ENCODE results near the gene MVB12B.
A peak's percentile ranks its signal among the peaks of the same experiment; 100 is the strongest.
"Not testable (repeated sequence)": the region's sequence is repeated elsewhere in the genome, so short reads cannot be mapped to it uniquely, and the experiment has no call there.

The MVB12B gene, protein sequence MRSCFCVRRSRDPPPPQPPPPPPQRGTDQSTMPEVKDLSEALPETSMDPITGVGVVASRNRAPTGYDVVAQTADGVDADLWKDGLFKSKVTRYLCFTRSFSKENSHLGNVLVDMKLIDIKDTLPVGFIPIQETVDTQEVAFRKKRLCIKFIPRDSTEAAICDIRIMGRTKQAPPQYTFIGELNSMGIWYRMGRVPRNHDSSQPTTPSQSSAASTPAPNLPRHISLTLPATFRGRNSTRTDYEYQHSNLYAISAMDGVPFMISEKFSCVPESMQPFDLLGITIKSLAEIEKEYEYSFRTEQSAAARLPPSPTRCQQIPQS

DNA sequence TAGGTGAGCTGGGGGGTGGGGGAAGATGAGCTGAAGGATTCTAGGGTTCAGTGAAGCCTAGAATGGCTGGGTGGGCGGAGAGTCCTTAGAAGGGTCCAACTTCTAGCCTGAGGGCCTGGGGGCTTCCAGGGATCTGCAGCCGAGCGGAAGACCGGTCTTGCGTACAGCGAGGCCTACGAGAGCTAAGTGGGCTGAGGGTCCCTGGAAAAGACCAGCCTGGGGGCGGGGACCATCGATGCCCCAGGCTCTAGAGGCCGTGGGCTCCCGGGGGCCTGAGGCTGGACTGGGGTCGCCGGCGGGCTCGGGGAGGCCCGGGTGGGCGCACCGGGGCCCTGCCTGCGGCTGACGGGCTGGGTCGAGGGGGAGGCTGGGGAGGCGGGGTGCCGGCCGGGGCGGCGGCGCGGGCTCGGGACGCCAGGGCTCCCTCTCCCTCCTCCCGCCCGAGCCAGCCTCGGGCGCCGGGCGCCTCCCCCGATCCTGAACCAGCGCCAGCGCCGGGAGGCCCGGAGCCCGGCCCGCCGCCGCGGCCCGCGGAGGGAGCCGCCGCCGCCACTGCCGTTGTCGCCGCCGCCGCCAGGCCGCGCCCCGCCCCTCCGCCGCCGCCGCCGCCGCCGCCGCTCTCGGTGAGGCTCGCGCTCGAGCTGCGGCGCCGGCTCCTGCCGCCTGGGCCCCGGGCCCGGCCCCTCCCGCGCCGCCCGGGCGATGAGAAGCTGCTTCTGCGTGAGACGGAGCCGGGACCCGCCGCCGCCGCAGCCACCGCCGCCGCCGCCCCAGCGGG is at the start of gene MVB12B:
Gene MVB12B (plus strand): TSS at position 602 of the 778 bp plus-strand sequence. CDS start 101 bp downstream, at position 703.
- DNase-seq (ENCODE audit: low read depth in 2 of 2) = peak in 1 of 2 donors; percentile 26

DNA sequence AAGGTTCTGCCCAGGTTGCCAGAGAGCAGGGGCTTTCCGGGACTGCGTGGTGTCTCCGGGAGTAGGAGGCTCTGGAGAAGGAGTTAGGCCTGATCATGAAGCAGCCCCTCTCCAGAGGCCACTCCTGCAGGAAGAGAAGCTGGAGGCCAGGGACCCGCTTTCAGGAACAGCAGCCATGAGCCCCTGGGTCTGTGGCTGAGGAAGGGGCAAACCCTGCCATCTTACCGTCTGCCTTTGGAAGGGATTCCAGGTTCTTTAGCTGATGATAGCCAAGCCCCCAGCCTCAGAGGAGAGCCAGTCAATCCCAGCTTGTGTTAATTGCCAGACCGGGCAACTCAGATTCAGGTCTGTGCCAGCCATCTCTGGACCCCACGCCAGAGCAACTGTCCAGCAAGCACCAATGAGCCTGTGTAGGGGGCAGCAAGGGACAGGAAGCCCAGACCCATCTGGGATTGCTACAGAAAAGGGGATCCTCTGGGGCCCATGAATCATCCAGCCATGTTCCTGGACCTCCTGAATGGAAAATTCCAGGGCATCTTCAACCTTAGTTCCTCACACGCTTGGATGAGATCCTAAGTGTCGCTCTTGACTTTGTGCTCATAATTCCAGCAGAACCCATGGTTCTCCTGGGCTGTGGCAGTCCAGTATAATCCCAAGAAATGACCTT is 42.7 kb upstream of the MVB12B start:
- DNase-seq (ENCODE audit: low read depth in 2 of 2) = no peak

DNA sequence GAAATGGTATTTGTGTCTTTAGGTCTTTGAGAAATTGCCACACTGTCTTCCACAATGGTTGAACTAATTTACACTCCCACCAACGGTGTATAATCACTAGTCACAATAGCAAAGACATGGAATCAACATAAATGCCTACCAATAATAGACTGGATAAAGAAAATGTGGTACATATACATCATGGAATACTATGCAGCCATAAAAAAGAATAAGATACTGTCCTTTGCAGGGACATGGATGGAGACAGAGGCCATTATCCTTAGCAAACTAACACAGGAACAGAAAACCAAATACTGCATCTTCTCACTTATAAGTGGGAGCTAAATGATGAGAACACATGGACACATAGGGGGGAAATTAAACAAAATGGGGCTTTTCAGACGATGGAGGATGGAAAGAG is 41.0 kb upstream of the MVB12B start:
- not testable (repeated sequence) for DNase-seq (ENCODE audit: low read depth in 2 of 2)

DNA sequence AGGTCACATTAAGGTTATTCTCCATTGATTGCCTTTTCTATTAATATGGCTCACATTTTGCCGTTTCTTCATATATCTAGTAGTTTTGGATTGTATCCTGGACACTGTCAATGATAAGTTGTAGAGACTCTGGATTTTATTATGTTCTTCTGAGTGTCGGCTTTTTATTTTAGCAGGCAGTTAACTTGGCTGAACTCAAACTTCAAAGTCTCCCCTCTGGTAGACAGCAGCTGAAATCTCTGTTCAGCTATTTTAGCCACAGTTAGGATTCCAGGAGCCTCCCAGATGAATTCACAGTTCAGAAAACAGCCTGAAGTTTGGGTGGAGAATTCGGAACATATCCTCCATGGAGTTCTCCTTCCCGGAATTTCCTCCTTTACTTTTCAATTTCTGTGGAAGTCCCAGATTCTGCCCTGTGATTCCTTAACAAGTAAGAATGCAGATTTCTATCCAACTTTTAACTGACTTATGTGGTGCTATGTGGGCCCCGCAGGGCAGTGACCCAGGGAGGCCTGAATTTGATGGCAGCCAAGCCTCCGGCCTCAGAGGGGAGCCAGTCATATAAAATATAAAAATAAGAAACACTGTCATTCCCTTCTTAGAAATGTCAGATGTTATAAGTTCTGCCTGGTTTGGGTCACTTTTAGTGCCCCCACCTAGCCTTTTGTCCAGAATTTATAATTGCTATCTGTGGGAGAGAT is 39.3 kb upstream of the MVB12B start:
- no peak for DNase-seq (ENCODE audit: low read depth in 2 of 2)

DNA sequence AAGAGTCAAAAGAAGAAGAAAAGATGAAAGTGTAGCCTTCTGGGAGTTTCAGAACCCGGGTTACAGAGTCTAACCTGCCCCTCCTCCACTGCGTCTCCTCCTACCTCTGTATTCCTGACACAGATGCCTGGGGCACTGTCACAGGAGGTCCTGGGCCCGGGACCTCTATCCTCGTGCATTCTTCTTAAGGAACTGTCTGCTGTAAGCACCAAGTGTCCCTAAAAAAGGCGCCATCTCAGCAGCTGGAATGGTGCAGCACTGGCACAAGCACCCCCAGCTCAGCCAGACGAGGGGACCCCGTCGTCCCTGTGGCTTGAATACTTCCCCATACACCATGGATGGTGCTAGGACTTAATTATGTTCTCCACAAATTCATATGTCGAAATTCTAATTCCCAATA is 35.8 kb upstream of the MVB12B start:
- no peak for DNase-seq (ENCODE audit: low read depth in 2 of 2)

DNA sequence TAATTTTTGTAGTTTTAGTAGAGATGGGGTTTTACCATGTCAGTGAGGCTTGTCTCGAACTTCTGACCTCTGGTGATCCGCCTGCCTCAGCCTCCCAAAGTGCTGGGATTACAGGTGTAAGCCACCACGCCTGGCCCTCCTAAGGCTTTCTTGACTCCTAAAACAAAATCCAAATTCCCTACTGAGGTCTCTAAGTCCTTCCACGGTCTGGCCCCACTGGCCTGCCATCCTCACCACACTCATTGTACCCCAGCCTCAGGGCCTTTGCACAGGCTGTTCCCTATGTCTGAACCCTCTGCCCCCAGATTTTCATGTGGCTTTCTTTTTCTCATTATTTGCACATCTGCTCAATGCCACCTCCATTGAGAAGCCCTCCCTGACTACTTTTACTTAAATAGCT is 34.7 kb upstream of the MVB12B start:
- DNase-seq (ENCODE audit: low read depth in 2 of 2) = no peak

DNA sequence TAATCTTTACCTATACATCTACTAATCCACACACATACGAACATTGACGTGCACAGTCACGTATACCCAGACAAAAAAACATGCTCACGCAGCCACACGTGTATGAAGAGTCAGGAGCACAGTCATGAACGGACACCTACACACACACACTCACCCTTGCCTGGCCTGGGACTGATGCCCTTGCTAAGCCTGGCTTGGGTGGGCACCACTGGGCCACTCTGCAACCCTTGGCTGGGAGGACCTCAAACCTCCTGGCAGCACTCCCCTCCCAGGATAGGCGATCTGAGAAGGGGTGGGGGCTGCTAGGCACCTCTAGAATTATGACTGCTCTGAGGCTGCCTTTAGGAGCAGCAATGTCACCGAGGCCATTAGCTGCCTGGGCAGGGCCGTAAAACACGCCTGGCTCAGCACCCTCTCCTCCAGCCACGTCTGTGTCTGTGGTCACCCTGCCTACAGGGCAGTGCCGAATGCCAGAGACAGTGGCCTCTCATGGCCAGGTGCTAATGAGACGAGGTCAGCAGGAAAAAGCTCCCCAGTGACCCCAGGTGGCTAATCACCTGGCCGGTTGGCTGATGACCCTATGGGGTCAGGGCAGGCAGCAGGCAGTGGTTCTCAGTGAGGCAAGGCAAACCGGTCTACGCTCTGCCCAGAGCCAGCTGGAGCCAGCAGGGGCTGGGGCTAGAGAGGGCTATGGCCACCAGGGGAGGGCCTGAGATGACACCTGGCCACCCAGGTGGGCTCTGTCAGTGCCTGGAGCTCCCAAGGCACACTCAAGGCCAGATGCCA is 33.7 kb upstream of the MVB12B start:
- no peak for DNase-seq (ENCODE audit: low read depth in 2 of 2)

DNA sequence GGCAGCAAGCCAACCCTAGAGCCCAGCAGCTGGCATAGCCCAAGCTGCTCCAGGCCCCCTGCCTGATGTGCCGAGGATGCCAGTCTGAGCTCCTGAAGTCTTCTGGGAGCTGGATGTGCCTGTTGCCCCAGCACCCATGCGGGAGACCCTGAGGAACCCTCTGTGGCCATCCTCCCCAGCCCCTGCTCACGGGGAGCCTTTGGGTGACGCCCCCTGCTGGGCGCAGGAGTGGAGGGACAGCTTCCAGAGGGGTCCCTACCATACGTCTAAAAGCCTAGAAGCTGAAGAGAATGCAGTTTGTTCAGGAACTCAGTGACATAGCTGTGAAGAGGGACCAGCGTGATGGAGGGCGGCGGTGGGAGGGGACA is 33.1 kb upstream of the MVB12B start:
- no peak for DNase-seq (ENCODE audit: low read depth in 2 of 2)

DNA sequence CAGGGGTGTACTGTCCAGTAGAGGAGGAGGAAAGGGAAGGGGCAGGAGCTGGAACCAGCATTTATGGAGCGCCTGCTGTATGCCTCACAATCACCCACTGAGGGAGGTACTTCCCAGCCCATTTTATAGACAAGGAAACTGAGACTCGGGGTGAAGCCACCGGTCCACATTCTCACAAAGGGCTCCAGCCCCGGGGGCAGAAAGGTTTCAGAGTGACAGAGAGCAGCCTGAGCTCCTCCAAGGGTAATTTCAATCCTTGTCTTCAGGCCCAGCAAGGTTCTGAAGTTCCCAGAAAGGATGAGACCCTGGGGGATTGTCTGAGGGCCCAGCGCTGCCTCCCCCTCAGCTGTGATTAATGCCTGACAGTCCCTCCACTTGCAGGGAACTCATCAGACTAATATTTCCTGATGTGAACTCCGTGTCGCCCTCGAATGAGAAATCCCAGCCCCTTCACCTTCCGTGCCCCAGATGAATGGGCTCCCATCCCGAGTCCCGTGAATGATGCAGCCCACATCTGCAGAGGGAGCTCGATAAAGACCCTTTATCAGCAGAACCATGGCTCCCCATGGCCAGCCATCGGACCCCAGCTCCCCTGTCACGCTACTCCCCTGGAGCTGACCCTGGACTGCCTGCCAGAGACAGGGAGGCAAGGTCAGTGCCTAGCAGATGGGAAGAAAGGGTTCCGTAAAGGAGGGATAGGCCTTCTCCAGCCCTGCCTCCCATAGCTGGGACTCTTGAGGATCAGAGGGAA is 32.1 kb upstream of the MVB12B start:
- no peak for DNase-seq (ENCODE audit: low read depth in 2 of 2)

DNA sequence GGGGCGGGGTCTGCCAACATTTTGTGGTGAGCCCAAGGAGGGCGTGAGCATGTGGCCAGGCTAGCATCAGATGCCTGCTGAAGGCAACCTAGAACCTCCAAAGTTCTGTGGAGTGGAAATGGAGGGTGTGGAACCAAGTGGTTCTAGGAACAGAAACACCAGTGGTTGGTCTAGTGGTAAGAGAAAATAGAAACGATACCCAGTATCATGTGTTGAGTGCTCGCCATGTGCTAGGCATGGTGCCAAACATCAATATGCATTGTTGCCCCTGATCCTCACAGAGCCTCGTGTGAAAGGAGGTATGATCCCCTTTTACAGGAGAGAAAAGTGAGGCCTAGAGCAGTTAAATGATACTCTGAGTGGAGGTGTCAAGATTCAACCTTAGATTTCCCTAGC is 31.5 kb upstream of the MVB12B start:
- DNase-seq (ENCODE audit: low read depth in 2 of 2) = no peak

DNA sequence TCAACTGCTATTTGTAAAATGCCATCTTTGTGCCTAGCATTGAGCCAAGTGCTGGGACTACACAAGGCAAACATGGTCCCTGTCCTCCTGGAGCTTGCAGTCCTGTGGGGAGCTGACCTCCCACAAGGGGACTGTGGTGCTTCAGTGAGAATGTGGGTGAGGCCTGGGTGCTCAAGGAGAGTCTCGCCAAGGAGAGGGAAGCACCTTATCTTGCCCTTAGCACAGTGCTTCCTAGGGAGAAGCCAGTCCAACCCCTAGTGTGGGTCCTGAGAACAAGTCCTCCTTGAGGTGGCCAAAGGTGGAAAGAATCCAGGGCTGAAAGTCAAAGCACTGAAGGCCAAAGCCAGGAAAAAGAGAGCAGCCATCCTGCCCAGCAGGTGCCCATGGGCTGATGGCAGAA is 31.1 kb upstream of the MVB12B start:
- no peak for DNase-seq (ENCODE audit: low read depth in 2 of 2)

DNA sequence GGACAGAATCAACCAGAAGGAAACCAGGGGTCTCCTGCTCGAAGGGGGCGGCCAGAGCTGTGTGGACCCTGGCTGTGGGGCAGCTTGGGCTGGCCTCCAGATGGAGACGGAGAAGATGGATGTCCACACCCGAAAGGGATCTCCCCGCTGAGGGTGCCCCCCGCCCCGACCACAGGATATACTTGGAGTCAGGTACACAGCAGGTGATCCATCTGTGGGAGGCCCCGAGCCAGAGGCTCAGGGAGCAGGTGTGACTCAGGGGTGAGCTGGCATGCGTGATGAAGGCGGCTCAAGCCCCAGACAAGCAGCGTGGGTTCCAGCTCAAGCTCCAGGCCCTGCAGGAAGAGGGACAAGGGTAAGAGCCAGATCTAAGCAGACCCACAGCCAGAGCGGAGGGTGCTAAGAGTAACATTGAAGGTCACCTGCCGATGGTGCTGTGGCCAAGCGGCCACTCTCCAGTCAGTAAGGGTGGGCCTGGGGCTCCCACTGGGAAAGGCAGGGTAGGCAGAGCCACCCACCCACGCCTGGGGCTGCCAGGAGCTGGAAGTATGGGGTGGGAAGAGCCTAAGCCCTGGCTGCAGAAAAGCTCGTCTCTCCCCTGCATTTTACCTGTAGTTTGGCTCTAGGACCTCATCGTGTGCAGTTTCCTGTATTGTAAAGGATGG is 30.6 kb upstream of the MVB12B start:
- no peak for DNase-seq (ENCODE audit: low read depth in 2 of 2)

DNA sequence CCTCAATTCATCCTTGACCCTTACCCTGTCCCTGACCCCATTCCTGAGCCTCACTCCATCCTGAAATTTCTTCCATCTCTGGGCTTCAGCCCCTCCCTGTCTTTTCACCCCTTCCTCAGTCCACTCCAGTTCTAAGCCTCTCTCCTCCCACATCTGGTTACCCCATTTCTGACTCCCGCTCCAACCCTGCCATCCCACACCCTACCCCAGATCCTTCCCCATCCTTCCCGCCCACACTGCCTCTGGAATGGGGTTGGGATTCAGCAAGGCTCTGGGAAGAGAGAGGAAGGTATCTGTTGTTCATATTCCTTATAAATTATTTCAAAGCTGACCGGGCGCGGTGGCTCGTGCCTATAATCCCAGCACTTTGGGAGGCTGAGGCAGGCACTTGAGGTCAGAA is 29.9 kb upstream of the MVB12B start:
- no peak for DNase-seq (ENCODE audit: low read depth in 2 of 2)

DNA sequence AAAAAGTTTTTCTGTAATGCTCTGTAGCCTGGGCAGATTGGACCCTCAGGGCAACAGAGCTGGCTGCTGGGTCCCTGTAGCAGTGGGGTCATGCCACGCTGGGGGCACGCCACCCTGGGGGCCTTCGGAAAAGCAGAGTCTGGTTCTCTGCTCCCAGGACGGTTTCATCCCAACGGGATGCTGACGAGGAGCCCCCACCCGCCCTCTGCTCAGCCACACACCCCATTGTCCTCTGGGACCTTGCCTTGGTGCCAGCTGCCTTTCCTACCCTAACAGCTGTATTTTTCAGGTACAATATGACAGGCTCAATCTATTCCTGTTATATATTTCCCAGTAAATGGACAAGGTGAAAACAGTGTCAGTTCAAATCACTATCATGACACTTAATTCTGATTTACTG is 29.0 kb upstream of the MVB12B start:
- DNase-seq (ENCODE audit: low read depth in 2 of 2) = no peak

DNA sequence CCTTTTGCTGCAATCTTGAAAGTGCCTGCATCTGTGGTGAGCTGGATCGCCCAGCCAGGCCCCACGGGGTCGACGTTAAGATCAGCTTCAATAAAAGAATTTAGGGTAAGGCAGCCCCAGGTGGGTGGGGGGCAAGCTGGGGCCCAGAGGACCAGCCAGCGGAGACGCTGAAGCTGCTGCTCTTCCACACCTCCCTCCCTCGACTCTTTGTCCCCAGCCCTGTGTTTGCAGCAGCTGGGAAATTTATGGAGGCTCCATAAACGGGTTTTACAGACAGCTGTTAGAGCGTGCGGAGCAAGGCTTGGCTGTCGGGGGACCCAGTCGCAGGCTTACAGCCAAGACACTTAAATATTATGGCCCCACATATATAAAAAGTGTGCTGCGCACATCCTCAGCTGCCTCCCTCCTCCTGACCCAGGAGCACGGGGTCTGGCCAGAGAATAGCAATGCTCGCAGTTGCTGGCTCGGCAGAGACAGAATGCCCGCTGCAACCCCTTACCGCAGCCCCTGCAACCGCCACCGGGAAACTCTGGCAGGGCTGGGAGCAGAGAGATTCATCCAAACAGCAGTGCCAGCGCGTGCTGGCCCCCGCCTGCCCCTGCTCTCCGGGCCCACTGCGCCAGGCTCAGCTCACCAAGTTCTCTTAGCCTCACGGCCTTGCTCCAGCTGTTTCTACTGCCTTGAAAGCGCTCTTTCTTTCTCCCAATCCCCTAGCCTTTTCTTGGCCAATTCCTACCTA is 28.4 kb upstream of the MVB12B start:
- no peak for DNase-seq (ENCODE audit: low read depth in 2 of 2)

DNA sequence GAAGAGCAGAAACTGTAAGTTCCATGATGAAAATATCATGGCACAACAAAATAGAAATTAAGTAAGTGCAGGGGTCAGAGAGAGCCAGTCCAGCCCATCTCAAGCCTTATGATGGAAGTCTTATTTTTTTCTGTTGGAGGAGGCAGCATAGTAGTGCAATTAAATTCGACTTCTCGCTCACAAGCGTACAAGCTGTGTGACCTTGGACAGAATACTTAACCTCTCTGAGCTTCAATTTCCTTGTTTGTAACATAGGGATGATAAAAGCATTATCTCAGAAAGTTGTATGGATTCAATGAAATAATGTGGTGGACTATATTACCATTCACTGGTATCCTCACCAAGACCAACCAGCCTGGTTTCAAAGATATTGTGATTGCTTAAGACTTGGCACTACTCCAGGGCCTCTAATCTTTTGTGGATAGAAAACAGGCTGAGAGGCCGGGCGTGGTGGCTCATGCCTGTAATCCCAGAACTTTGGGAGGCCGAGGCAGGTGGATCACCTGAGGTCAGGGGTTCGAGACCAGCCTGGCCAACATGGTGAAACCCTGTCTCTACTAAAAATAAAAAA is 26.8 kb upstream of the MVB12B start:
- no peak for DNase-seq (ENCODE audit: low read depth in 2 of 2)

DNA sequence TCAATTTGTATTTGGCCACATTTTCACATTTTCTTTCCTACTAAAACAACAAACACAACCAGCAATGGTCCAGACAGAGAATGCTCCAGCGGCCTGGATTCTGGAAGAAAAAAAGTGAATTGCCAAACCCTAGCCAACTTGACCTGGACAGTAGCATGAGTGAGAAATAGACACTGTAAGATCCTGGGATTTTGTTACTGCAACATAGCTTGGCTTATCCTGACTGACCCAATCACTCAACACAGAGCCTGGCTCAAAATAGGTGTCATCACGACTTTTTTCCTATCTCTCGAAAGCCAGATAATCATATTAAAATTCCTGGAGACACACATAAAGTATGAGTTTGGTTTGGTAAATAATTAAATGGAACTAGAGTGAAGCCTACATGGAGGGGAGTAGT is 25.4 kb upstream of the MVB12B start:
- no peak for DNase-seq (ENCODE audit: low read depth in 2 of 2)

DNA sequence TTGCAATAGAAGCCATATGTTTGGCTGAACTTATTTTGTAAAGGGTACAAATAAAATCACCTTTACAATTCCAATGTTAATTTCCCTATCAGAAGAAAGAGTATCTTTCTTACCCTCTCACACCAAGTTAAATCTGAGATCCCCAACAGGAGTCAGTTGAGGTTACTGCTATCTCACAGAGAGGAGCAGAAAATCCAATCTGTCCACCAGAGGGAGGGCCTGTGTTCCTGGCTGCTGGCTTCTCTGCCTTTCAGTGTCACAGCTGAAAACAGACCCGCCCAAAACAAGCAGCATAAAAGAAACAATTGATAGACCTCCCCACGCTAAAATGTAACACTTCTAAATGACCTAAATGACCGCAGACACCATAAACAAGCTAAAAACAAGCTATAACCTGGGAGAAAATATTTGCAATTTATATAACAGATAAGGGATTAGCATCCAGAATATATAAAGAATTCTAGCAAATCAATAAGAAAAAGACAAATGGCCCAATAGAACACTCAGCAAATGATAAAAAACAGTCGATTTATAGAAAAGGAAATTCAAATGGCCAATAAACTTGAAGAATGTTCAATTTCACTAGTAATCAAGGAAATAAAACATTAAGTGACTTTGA is 24.5 kb upstream of the MVB12B start:
- DNase-seq (ENCODE audit: low read depth in 2 of 2) = peak in 1 of 2 donors; percentile 16

DNA sequence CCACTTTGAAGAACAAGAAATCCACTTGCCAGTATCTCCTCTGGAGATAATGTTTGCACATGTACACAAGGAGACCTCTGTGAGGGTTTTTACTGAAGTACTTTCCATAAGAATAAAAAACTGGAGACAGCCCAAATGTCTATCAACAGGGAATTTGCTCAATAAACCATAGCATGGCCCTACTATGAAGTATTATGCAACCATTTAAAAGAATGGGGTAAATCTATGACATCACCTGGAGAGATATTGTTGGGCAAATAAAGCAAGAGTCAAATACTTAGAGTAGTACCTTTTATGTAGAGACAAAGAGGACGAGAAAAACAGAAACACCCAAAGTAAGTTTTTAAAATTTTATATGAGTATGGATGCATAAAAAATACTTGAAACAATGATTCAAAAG is 23.9 kb upstream of the MVB12B start:
- DNase-seq (ENCODE audit: low read depth in 2 of 2) = no peak

Data from stimulated activated CD8-positive, alpha-beta memory T cell treated with anti-CD3 and anti-CD28 coated beads, Interleukin-2, amount 100 ng/mL, for 1 hour (primary cell).